Mucosa of rectum (tissue), 2 donors: Measurements from ENCODE around the gene COL18A1.

Experiments
- H3K27ac ChIP-seq, 2 donors: one replicate each; pipeline ENCODE4 v1.7.0; 2013; ENCODE audit warnings: inconsistent platforms in 2 of 2, low read depth in 2 of 2, low read length in 2 of 2
- H3K27me3 ChIP-seq, 2 donors: one replicate each; pipeline ENCODE4 v1.7.0; 2013; ENCODE audit warnings: low read length in 2 of 2; ENCODE audit not compliant: control insufficient read depth in 2 of 2, insufficient read depth in 2 of 2
- H3K36me3 ChIP-seq, 2 donors: one replicate each; pipeline ENCODE4 v1.7.0; 2013; ENCODE audit warnings: low read length in 2 of 2; ENCODE audit not compliant: control insufficient read depth in 2 of 2, insufficient read depth in 2 of 2
- H3K4me1 ChIP-seq, 2 donors: one replicate each; pipeline ENCODE4 v1.7.0; 2013; ENCODE audit warnings: low read length in 2 of 2, mild to moderate bottlenecking in 1 of 2; ENCODE audit not compliant: control insufficient read depth in 2 of 2, insufficient read depth in 2 of 2
- H3K4me3 ChIP-seq, 2 donors: one replicate each; pipeline ENCODE4 v1.7.0; 2013; ENCODE audit warnings: low read length in 2 of 2
- H3K9ac ChIP-seq, 2 donors: one replicate each; pipeline ENCODE4 v1.7.0; 2013; ENCODE audit warnings: low read length in 2 of 2, low read depth in 1 of 2, mild to moderate bottlenecking in 1 of 2
- H3K9me3 ChIP-seq, 2 donors: one replicate each; pipeline ENCODE4 v1.7.0; 2013; ENCODE audit warnings: low read length in 2 of 2; ENCODE audit not compliant: control insufficient read depth in 2 of 2
- donor health status: healthy.
- donor health status: Normal muscosa, but diverticular disease.

The COL18A1 gene

GRCh38 chr21:45490049-45490731 is 85.2 kb downstream of the COL18A1 start:
- no peaks in the 10 kb centered on the region for H3K36me3 ChIP-seq
- no peaks in the 10 kb centered on the region for H3K4me1 ChIP-seq
- H3K27ac ChIP-seq = no peak overlapping the region
- H3K9me3 ChIP-seq = no peaks in the 10 kb centered on the region
- no peak overlapping the region for H3K9ac ChIP-seq
- H3K27me3 ChIP-seq = no peaks in the 10 kb centered on the region
- no peak overlapping the region for H3K4me3 ChIP-seq

GRCh38 chr21:45491056-45491455 is 86.1 kb downstream of the COL18A1 start:
- H3K4me1 ChIP-seq = no peaks in the 10 kb centered on the region
- H3K27ac ChIP-seq = no peak overlapping the region
- no peaks in the 10 kb centered on the region for H3K9me3 ChIP-seq
- no peak overlapping the region for H3K4me3 ChIP-seq
- no peaks in the 10 kb centered on the region for H3K27me3 ChIP-seq
- no peaks in the 10 kb centered on the region for H3K36me3 ChIP-seq
- H3K9ac ChIP-seq = no peak overlapping the region

GRCh38 chr21:45491623-45492022 is 86.7 kb downstream of the COL18A1 start:
- no peaks in the 10 kb centered on the region for H3K4me1 ChIP-seq
- no peak overlapping the region for H3K4me3 ChIP-seq
- H3K27me3 ChIP-seq = no peaks in the 10 kb centered on the region
- H3K9me3 ChIP-seq = no peaks in the 10 kb centered on the region
- H3K27ac ChIP-seq = no peak overlapping the region
- no peaks in the 10 kb centered on the region for H3K36me3 ChIP-seq
- no peak overlapping the region for H3K9ac ChIP-seq

GRCh38 chr21:45492765-45493164 is 87.8 kb downstream of the COL18A1 start:
- Histone ChIP-seq H3K4me1 (no peaks in the 10 kb centered on the region), H3K27me3 (no peaks in the 10 kb centered on the region), H3K27ac (no peak overlapping the region), H3K36me3 (no peaks in the 10 kb centered on the region), H3K4me3 (no peak overlapping the region), H3K9me3 (no peaks in the 10 kb centered on the region), H3K9ac (no peak overlapping the region)

GRCh38 chr21:45493401-45494001 is 88.5 kb downstream of the COL18A1 start:
- Histone ChIP-seq H3K9me3 (no peaks in the 10 kb centered on the region), H3K4me1 (no peaks in the 10 kb centered on the region), H3K36me3 (no peaks in the 10 kb centered on the region), H3K4me3 (no peak overlapping the region), H3K27me3 (no peaks in the 10 kb centered on the region), H3K9ac (no peak overlapping the region), H3K27ac (no peak overlapping the region)

- H3K27me3 ChIP-seq = no peaks in the 10 kb centered on the region
- H3K9ac ChIP-seq = no peak overlapping the region
- no peaks in the 10 kb centered on the region for H3K4me1 ChIP-seq
- H3K27ac ChIP-seq = no peak overlapping the region
- no peaks in the 10 kb centered on the region for H3K9me3 ChIP-seq
- H3K4me3 ChIP-seq = no peak overlapping the region
- H3K36me3 ChIP-seq = peaks cover 0 to 1% of the 10 kb centered on the region in 2 donors
Observed at GRCh38 chr21:45494135-45494850, 89.3 kb downstream of the COL18A1 start.

GRCh38 chr21:45494851-45495680 is 90.1 kb downstream of the COL18A1 start:
- H3K9ac ChIP-seq = no peak overlapping the region

GRCh38 chr21:45496151-45496967 is 91.4 kb downstream of the COL18A1 start:
- H3K27ac ChIP-seq = no peak overlapping the region
- H3K9me3 ChIP-seq = no peaks in the 10 kb centered on the region
- H3K27me3 ChIP-seq = no peaks in the 10 kb centered on the region
- H3K4me3 ChIP-seq = no peak overlapping the region
- H3K9ac ChIP-seq = no peak overlapping the region
- H3K4me1 ChIP-seq = no peaks in the 10 kb centered on the region
- H3K36me3 ChIP-seq = peaks cover 0 to 1% of the 10 kb centered on the region in 2 donors

More at GRCh38 chr21:45494851-45495680, 90.1 kb downstream of the COL18A1 start:
- H3K27ac ChIP-seq = no peak overlapping the region
- no peak overlapping the region for H3K4me3 ChIP-seq
- H3K9me3 ChIP-seq = no peaks in the 10 kb centered on the region
- H3K4me1 ChIP-seq = no peaks in the 10 kb centered on the region
- peaks cover 0 to 1% of the 10 kb centered on the region in 2 donors for H3K36me3 ChIP-seq
- H3K27me3 ChIP-seq = no peaks in the 10 kb centered on the region

- no peak overlapping the region for H3K9ac ChIP-seq
- no peaks in the 10 kb centered on the region for H3K9me3 ChIP-seq
- H3K27ac ChIP-seq = no peak overlapping the region
- H3K4me3 ChIP-seq = no peak overlapping the region
- no peaks in the 10 kb centered on the region for H3K27me3 ChIP-seq
- no peaks in the 10 kb centered on the region for H3K4me1 ChIP-seq
- peaks cover 0 to 1% of the 10 kb centered on the region in 2 donors for H3K36me3 ChIP-seq
Observed at GRCh38 chr21:45496968-45497845, 92.2 kb downstream of the COL18A1 start.
